ENCODE results near the gene CARD11.

CARD11 gene

GRCh38 chr7:2945171-2945570, 98.5 kb downstream of the CARD11 start:
- DNase-seq (ENCODE audit: low read depth in 4 of 4, low spot score in 1 of 4): no peak

GRCh38 chr7:2944739-2945138, 98.9 kb downstream of the CARD11 start:
- no peak for DNase-seq (ENCODE audit: low read depth in 4 of 4, low spot score in 1 of 4)

DNA sequence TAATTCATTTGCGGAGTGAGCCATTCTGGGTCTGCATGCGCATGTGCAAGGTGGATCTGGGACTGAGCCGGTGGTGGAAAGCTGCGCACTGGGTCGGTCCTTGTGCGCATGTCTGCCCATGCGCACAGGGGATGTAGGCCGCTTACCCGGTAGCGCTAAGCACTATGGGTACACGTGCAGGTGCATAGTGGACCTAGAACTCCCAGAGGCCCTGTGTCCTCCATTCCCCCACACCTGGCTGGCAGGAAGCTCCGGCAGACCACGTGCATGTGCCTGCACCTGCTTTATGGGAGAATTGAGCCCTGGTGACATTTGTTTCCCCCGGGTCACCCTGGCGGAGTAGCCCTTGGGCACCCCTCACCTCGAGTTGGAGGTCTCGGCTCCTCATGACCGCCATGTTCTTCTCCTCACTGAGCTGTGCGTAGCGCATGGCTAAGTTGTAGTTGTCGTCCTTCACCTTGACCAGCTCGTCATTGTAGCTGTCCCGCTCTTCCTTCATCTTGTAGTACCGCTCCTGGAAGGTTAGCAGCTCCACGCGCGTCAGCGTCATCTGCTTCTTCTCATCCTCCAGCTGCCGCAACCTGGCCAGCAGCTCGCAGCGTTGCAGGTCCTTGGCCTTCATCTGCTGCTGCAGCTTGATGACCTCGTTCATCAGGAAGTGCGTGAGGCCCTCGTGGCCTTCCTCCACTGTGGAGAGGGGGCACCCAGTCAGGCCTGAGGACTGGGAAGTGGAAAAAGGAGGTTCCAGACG, 99.6 kb downstream of the CARD11 start:
- no peak for DNase-seq (ENCODE audit: low read depth in 4 of 4, low spot score in 1 of 4)

- no peak for DNase-seq (ENCODE audit: low read depth in 4 of 4, low spot score in 1 of 4)
Measured at GRCh38 chr7:2941216-2941859, 102.3 kb downstream of the CARD11 start.

- no peak for DNase-seq (ENCODE audit: low read depth in 4 of 4, low spot score in 1 of 4)
Measured at GRCh38 chr7:2940466-2940865, 103.2 kb downstream of the CARD11 start.

DNA sequence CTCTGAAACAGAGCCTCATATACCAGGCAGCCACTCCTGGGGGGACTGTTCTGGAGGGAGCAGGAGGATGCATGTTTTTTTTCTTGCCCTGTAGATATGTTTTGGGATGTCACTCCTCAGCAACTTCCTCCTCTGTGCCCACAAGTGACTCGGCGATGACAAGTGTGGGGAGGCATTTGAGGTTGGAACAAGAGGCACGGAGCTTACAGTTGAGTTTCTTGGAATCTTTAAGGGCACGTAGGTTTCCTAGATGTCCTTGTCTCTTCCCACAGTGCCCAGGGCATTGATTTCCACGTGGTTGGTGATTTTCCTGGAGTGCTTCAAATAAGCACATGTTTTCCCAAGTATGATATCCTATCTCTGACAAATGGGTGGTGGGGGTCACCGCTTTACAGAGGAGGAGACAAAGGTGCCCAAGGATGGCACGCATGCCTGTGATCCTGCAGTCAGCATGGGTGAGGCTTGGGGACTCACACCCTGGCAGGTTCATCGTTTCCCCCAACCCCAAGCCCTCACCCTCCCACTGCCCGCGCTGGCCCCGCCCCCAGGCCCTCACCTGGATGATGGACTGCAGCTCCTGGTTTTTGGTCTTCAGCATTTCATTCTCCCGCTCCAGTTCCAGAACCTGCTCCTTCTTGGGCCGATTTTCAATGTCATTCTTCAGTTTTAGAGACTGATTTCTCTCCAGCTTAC, 104.3 kb downstream of the CARD11 start:
- DNase-seq (ENCODE audit: low read depth in 4 of 4, low spot score in 1 of 4): no peak

GRCh38 chr7:2938514-2939192, 105.0 kb downstream of the CARD11 start:
- no peak for DNase-seq (ENCODE audit: low read depth in 4 of 4, low spot score in 1 of 4)

DNA sequence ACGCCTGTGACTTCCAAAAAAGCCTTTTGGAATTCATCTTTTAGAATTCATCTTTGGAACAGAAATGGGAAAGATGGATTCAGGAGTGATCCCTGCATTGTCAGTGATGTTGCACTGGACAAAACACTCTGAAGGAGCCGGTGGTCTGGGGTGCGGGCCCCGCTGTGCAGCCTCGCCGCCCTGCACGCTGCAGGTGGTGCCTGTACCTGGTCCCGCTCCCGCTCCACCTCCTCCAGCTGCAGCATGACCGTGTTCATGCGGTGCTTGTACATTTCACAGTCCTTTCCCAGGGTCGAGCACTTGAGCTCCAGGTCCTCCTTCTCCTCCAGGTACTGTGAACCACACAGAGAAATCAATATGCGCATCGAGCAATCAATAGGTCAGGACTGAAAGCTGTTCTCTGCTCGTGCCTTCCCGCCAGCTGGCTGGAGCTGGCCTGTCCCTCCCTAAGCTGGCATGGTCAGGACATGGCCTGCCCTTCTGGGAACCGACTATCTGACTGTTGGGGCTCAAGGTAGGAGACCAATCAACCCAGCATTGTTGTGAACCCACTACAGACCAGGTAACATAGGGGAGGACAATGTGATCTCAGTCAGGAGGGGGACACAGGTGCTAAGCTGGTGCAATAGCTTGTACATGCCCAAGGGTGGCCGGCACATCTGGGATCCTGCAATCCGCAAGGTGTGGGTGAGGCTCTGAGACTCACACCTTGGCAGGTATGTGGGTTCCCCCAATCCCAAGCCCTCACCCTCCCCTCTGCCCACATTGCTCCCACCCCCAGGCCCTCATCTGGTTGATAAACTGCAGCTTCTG, 105.8 kb downstream of the CARD11 start:
- no peak for DNase-seq (ENCODE audit: low read depth in 4 of 4, low spot score in 1 of 4)

GRCh38 chr7:2936891-2937580, 106.6 kb downstream of the CARD11 start:
- no peak for DNase-seq (ENCODE audit: low read depth in 4 of 4, low spot score in 1 of 4)

- DNase-seq (ENCODE audit: low read depth in 4 of 4, low spot score in 1 of 4): no peak
Measured at GRCh38 chr7:2936301-2936700, 107.4 kb downstream of the CARD11 start.

DNA sequence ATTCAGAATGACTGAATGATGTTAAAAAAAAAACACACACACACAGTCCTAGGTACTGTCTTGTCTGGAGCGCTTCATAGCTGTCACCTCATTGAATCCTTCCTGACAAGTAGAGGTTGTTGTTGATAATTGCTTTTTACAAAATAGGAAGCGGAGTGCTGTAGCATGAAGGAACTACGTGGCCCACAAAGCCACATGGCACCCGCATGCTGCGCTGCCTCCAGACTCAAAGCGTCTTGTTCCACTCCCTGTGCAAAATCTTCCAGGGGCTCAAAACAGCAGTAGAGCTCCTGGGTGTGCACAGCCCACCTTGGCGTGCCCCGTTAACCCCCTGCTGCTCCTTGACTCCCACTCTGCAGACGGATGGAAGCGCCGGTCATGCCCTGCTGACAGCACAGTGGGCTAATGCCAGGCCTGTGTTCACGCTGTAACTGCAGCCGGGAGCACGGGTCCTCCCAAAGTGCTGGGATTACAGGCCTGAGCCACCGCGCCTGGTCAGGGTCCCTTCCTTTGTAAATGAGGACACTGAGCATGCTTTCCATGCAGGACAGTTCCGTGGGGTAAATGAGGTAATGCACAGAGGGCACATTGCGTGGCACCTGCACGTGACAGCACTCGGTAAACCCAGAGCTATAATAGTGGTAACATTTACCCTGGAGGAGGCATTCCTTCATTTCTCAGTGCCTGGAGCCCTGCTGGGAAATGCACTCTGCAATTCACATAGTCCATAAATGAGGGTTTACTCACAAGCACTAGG, 108.5 kb downstream of the CARD11 start:
- no peak for DNase-seq (ENCODE audit: low read depth in 4 of 4, low spot score in 1 of 4)

DNA sequence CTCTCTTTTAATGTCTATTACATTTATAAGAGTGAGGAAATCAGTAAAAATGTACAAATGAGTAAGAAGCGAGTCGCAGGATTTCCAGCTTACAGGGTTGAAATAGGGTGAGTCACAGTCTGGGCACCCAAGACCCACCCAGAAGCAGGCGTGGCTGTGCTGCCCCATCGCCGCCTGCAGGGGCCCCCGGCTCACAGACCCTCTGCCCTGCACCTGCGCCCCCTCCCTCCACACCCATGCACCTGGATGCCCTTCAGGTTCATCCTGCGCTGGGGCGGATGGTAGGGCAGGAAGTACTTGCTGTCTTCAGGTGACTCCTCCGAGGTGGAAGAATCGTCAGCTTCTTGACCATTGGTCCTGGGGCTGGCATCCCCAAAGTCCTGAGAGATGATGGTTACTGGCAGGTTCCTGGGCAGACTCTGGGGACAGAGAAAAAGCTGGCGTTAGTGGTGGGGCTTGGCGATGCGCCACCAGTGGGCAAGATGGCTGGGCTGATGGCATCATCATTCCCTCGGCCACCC, 109.4 kb downstream of the CARD11 start:
- DNase-seq (ENCODE audit: low read depth in 4 of 4, low spot score in 1 of 4): peak in 2 of 4 experiments; percentile 13 to 32

- DNase-seq (ENCODE audit: low read depth in 4 of 4, low spot score in 1 of 4): no peak
Measured at GRCh38 chr7:2932402-2933251, 111.0 kb downstream of the CARD11 start.

- no peak for DNase-seq (ENCODE audit: low read depth in 4 of 4, low spot score in 1 of 4)
Measured at GRCh38 chr7:2931034-2931415, 112.6 kb downstream of the CARD11 start.

DNA sequence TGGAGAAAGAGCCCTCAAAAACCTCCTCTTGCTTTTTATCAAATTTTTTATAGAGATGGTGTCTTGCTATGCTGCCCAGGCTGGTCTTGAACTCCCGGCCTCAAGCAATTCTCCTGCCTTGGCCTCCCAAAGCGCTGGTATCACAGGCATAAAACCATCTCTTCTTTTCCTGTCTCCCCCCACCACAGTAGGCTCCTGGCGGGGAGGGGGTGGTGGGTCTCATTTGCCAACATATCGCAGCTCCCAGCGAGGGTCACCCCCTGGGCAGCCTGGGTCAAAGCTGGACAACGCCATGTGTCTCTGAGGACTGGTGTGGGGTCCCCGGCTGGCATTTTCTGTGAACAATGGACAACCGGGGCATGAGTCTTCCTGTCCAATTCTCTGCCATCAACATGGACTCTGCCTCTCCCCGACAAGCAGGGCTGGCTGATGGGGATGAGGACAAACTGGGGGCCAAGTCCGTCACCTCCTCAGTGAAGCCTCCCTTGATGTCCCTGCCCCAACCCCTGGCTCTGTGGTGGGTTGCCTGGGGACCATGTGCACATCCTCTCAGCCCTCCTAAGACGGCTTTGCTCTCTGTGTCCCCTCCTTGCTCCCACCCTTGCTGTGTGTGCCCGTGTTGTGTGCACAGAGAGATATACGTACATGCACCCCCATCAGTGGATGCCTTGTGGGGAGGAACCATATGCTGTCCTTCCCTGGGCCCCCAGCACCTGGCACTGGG, 113.2 kb downstream of the CARD11 start:
- DNase-seq (ENCODE audit: low read depth in 4 of 4, low spot score in 1 of 4): no peak

GRCh38 chr7:2929321-2930201, 114.1 kb downstream of the CARD11 start:
- DNase-seq (ENCODE audit: low read depth in 4 of 4, low spot score in 1 of 4): no peak
